IMR-90 (cell line): Measurements from ENCODE around the gene SERPINB11. TPM values are rescaled to one million over a fixed set of nuclear protein-coding genes. Genes with fewer than 3 reads are reported as not detected.

Source experiments
- ATAC-seq: fragments of 200-7000 bp; cut with Tn5 transposase; 2 replicates; pipeline ENCODE4 v1.9.1; 2020; ENCODE audit warnings: low read depth, mild to moderate bottlenecking, moderate library complexity
- BruUV-seq: library from RNA; stranded (reverse); fragments of 400-500 nt; replicated peaks from 2 replicates; lab custom pipeline; 2021; lab: Mats Ljungman, UMichigan
- CTCF ChIA-PET: fragments of 300-600 bp; formaldehyde crosslinking; extraction: SDS; loops from one replicate; lab custom pipeline; 2021; ENCODE audit warnings: antibody characterized with exemption; lab: Yijun Ruan, JAX
- POLR2A ChIA-PET: fragments of 300-600 bp; sonication (Branson Sonifier 250); formaldehyde crosslinking; loops from one replicate; lab custom pipeline; 2022; ENCODE audit warnings: antibody characterized with exemption; ENCODE audit not compliant: unreplicated experiment; lab: Charles Lee
- DNase-seq: peaks from one replicate; pipeline ENCODE4 v3.0.0; 2013
- H2AFZ ChIP-seq: replicated peaks from 2 replicates; pipeline ENCODE3; 2013; ENCODE audit warnings: low read length, mild to moderate bottlenecking; ENCODE audit not compliant: poor library complexity
- H2AK5ac ChIP-seq: 2 replicates; pipeline ENCODE4 v1.6.1; 2013; ENCODE audit warnings: low read depth, low read length, inconsistent platforms
- H2AK9ac ChIP-seq: replicated peaks from 2 replicates; pipeline ENCODE3; 2013; ENCODE audit warnings: mild to moderate bottlenecking, low read depth, low read length, moderate library complexity; ENCODE audit not compliant: poor library complexity
- H2BK120ac ChIP-seq: 2 replicates; pipeline ENCODE4 v1.6.1; 2013; ENCODE audit warnings: low read depth, low read length, inconsistent platforms
- H2BK15ac ChIP-seq: 3 replicates; pipeline ENCODE4 v1.6.1; 2013; ENCODE audit warnings: low read depth, low read length, inconsistent platforms
- H2BK20ac ChIP-seq: 2 replicates; pipeline ENCODE4 v1.6.1; 2013; ENCODE audit warnings: low read depth, mild to moderate bottlenecking, inconsistent platforms, low read length, moderate library complexity
- H2BK5ac ChIP-seq: 2 replicates; pipeline ENCODE4 v1.6.1; 2013; ENCODE audit warnings: mild to moderate bottlenecking, low read depth, low read length, inconsistent platforms; ENCODE audit not compliant: poor library complexity, severe bottlenecking
- H3K14ac ChIP-seq: replicated peaks from 2 replicates; pipeline ENCODE4 v1.6.1; 2013; ENCODE audit warnings: low read depth, low read length, inconsistent platforms
- H3K18ac ChIP-seq: 2 replicates; pipeline ENCODE4 v1.6.1; 2013; ENCODE audit warnings: low read depth, low read length, control low read depth
- H3K23ac ChIP-seq: 2 replicates; pipeline ENCODE4 v1.6.1; 2013; ENCODE audit warnings: low read depth, low read length, inconsistent platforms
- H3K27ac ChIP-seq: 2 replicates; pipeline ENCODE4 v1.5.1; 2013; ENCODE audit warnings: mild to moderate bottlenecking, control low read depth, low read length; ENCODE audit not compliant: insufficient read depth
- H3K27me3 ChIP-seq: 2 replicates; pipeline ENCODE4 v1.6.1; 2013; ENCODE audit warnings: low read length; ENCODE audit not compliant: control insufficient read depth, insufficient read depth
- H3K36me3 ChIP-seq: 2 replicates; pipeline ENCODE4 v1.6.1; 2013; ENCODE audit warnings: low read length, mixed read lengths; ENCODE audit not compliant: control insufficient read depth, insufficient read depth
- H3K4ac ChIP-seq: 2 replicates; pipeline ENCODE4 v1.6.1; 2013; ENCODE audit warnings: low read depth, low read length, inconsistent platforms
- H3K4me1 ChIP-seq: 2 replicates; pipeline ENCODE4 v1.6.1; 2013; ENCODE audit warnings: low read length, mixed read lengths; ENCODE audit not compliant: control insufficient read depth, insufficient read depth
- H3K4me2 ChIP-seq: 2 replicates; pipeline ENCODE4 v1.6.1; 2013; ENCODE audit warnings: low read depth, mild to moderate bottlenecking, control low read depth, low read length, moderate library complexity
- H3K4me3 ChIP-seq: 2 replicates; pipeline ENCODE4 v1.5.1; 2013; ENCODE audit warnings: low read depth, mild to moderate bottlenecking, control low read depth, low read length, moderate library complexity; ENCODE audit not compliant: insufficient read depth
- H3K56ac ChIP-seq: 2 replicates; pipeline ENCODE4 v1.6.1; 2013; ENCODE audit warnings: low read length, inconsistent platforms; ENCODE audit not compliant: insufficient read depth; ENCODE audit errors: extremely low read depth
- H3K79me1 ChIP-seq, 2 experiments: 2 replicates each; pipeline ENCODE4 v1.6.1; 2013; ENCODE audit warnings: low read length in 2 of 2, inconsistent platforms in 1 of 2, low read depth in 1 of 2
- H3K9ac ChIP-seq: 2 replicates; pipeline ENCODE4 v1.6.1; 2013; ENCODE audit warnings: low read depth, low read length, control low read depth
- H3K9me1 ChIP-seq: 2 replicates; pipeline ENCODE4 v1.6.1; 2013; ENCODE audit warnings: low read length, inconsistent platforms; ENCODE audit not compliant: insufficient read depth
- H3K9me3 ChIP-seq: 2 replicates; pipeline ENCODE4 v1.6.1; 2013; ENCODE audit warnings: low read length; ENCODE audit not compliant: control insufficient read depth, insufficient read depth
- H4K20me1 ChIP-seq: 2 replicates; pipeline ENCODE4 v1.6.1; 2013; ENCODE audit warnings: low read length, inconsistent platforms; ENCODE audit not compliant: insufficient read depth
- H4K5ac ChIP-seq: 2 replicates; pipeline ENCODE4 v1.6.1; 2013; ENCODE audit warnings: mild to moderate bottlenecking, low read depth, low read length, control low read depth
- H4K8ac ChIP-seq, 2 experiments: 2 replicates each; pipeline ENCODE4 v1.6.1; 2013; ENCODE audit warnings: low read depth in 2 of 2, low read length in 2 of 2, control low read depth in 1 of 2, inconsistent platforms in 1 of 2
- H4K91ac ChIP-seq: 2 replicates; pipeline ENCODE4 v1.6.1; 2013; ENCODE audit warnings: low read depth, low read length, inconsistent platforms; ENCODE audit not compliant: insufficient read depth
- BHLHE40 ChIP-seq: fragments of 150-350 bp; IDR thresholded peaks from 2 replicates; pipeline ENCODE4 v1.6.1; 2016; ENCODE audit warnings: mild to moderate bottlenecking, low read depth, low read length
- CEBPB ChIP-seq: IDR thresholded peaks from 2 replicates; pipeline ENCODE4 v1.6.1; 2012; ENCODE audit warnings: low read depth, low read length, improper control_type of control experiment
- ELK1 ChIP-seq: fragments of 150-350 bp; IDR thresholded peaks from 2 replicates; pipeline ENCODE4 v1.6.1; 2016; ENCODE audit warnings: low read depth, mild to moderate bottlenecking, low read length, moderate library complexity, borderline replicate concordance
- MXI1 ChIP-seq: IDR thresholded peaks from 2 replicates; pipeline ENCODE4 v1.6.1; 2012; ENCODE audit warnings: low read depth, mild to moderate bottlenecking, low read length, moderate library complexity, borderline replicate concordance
- POLR2A ChIP-seq: IDR thresholded peaks from 2 replicates; pipeline ENCODE4 v1.6.1; 2012; ENCODE audit warnings: mild to moderate bottlenecking, low read depth, low read length
- RAD21 ChIP-seq: IDR thresholded peaks from 2 replicates; pipeline ENCODE4 v1.6.1; 2012; ENCODE audit warnings: low read length, improper control_type of control experiment
- RCOR1 ChIP-seq: IDR thresholded peaks from 2 replicates; pipeline ENCODE4 v1.6.1; 2012; ENCODE audit warnings: mild to moderate bottlenecking, low read length, improper control_type of control experiment; ENCODE audit not compliant: insufficient replicate concordance
- USF2 ChIP-seq: fragments of 150-350 bp; IDR thresholded peaks from 2 replicates; pipeline ENCODE4 v1.6.1; 2017; ENCODE audit warnings: mild to moderate bottlenecking, antibody characterized with exemption, low read length, low read depth
- WGBS, 2 experiments: methylation state at CpG; one replicate each; pipeline versions ENCODE4 v1.1.5 to v1.1.7; 2013; ENCODE audit warnings: missing lambda C conversion rate in 2 of 2; ENCODE audit not compliant: insufficient read length in 1 of 2; ENCODE audit errors: extremely low coverage in 2 of 2; 5-methylcytosine and 5-hydroxymethylcytosine counted together
- dilution Hi-C: fragments of 300-500 bp; cut with HindIII; formaldehyde crosslinking; loops from one replicate; pipeline ENCODE4 v1.14.3; 2018; ENCODE audit warnings: low sequenced_read_pairs; ENCODE audit not compliant: unreplicated experiment
- in situ Hi-C: fragments of 300-500 bp; cut with MboI; formaldehyde crosslinking; loops from 3 replicates; pipeline ENCODE4 v1.14.3; 2019; ENCODE audit warnings: low sequenced_read_pairs, inconsistent platforms, mixed read lengths
- intact Hi-C: fragments of 100-400 bp; cut with micrococcal nuclease; formaldehyde crosslinking; loops from 2 replicates; pipeline ENCODE4 v1.10.0; 2022
- polyA plus RNA-seq, 3 experiments: library from polyadenylated mRNA; depleted of rRNA; stranded (reverse); fragments of >200 nt; gene quantifications; 2 replicates each; pipeline ENCODE4 v1.2.3, GENCODE V29; 2012; ENCODE audit warnings: low replicate concordance in 1 of 3
- total RNA-seq: library from RNA; depleted of rRNA; stranded (reverse); fragments of >200 nt; gene quantifications from 2 replicates; pipeline ENCODE4 v1.2.3, GENCODE V29; 2012

SERPINB11 gene
- total and polyA plus RNA-seq, 2 of the 4 experiments (the other 2 are of a cell fraction) = 0.12 to 0.18 TPM

- Histone ChIP-seq H3K4me3 (no peak overlapping the region), H3K27ac (no peak overlapping the region), H2BK15ac (peak overlapping the region; percentile 67; the same call in 1 of the 3 replicates), H4K5ac (no peak overlapping the region; the same call in 1 of the 2 replicates), H2BK5ac (no peak overlapping the region), H4K20me1 (no peaks in the 10 kb centered on the region), H2AK5ac (peak overlapping the region; percentile 70), H3K9me1 (no peaks in the 10 kb centered on the region; the same call in 1 of the 2 replicates), H3K23ac (no peak overlapping the region), H3K18ac (no peak overlapping the region), H4K91ac (peak overlapping the region; percentile 15; the same call in 1 of the 2 replicates), H3K56ac (no peak overlapping the region), H3K4me1 (no peaks in the 10 kb centered on the region; the same call in 1 of the 2 replicates), H2BK20ac (peak overlapping the region; percentile 40; the same call in 1 of the 2 replicates), H2AFZ (peak overlapping the region; percentile 69), H3K14ac (no peak overlapping the region; the same call in 1 of the 2 replicates), H2AK9ac (no peak overlapping the region), H3K9me3 (no peaks in the 10 kb centered on the region), H3K79me1 (no peaks in the 10 kb centered on the region), H2BK120ac (peak overlapping the region; percentile 73), H3K27me3 (no peaks in the 10 kb centered on the region), H3K9ac (no peak overlapping the region), H3K4ac (peak overlapping the region; percentile 56), H3K4me2 (no peak overlapping the region), H4K8ac (peak overlapping the region in 1 of 2 experiments; percentile 26; a peak in 2 of 4 replicates), H3K36me3 (no peaks in the 10 kb centered on the region)
- intact Hi-C loops (no loop called here), in situ Hi-C loops (no loop called here), dilution Hi-C loops (no loop called here)
- ATAC-seq = no peak
- WGBS, 2 experiments = 58% methylated on average over 2 of the region's 5 CpGs; no CpG with 5 or more reads in 1 of the 2 experiments
- ChIA-PET CTCF (interaction anchor here (1.0 kb wide), 1 partner anchor 334 kb away, joined by 3 read pairs; no protein-coding TSS in a partner anchor), POLR2A (no interaction called here)
- peak; percentile 15 for DNase-seq
- TF ChIP-seq MXI1 (no peak), ELK1 (no peak), USF2 (no peak), POLR2A (no peak), BHLHE40 (no peak), RAD21 (no peak), RCOR1 (no peak), CEBPB (no peak)
- no TSS peak for BruUV-seq
These were observed 18.9 kb upstream of the SERPINB11 start for GRCh38 chr18:63683890-63684289.
